ENCODE data around the gene HMX1.

The HMX1 gene

GRCh38 chr4:8906991-8907595 lies 35.5 kb upstream of the HMX1 start:
- H3K4me3 ChIP-seq (ENCODE audit: low read depth, low read length): no peak overlapping the region
- H3K36me3 ChIP-seq: no peaks in the 10 kb centered on the region
- peaks cover 6% of the 10 kb centered on the region for H3K9me3 ChIP-seq (ENCODE audit: severe bottlenecking)
- no peaks in the 10 kb centered on the region for H3K27me3 ChIP-seq (ENCODE audit: insufficient read depth, low read depth, severe bottlenecking)
- DNase-seq: peak; percentile 3
- H3K27ac ChIP-seq: no peak overlapping the region
- TF ChIP-seq CTCF (IDR thresholded peaks at IDR 0.05; ENCODE audit: low read depth, low read length): no peak

GRCh38 chr4:8906668-8906970 lies 35.0 kb upstream of the HMX1 start:
- peaks cover 11% of the 10 kb centered on the region for H3K9me3 ChIP-seq (ENCODE audit: severe bottlenecking)
- DNase-seq: peak; percentile 7
- no peak for TF ChIP-seq CTCF (IDR thresholded peaks at IDR 0.05; ENCODE audit: low read depth, low read length)
- H3K27ac ChIP-seq: no peak overlapping the region
- H3K4me3 ChIP-seq (ENCODE audit: low read depth, low read length): no peak overlapping the region
- H3K36me3 ChIP-seq: no peaks in the 10 kb centered on the region
- H3K27me3 ChIP-seq (ENCODE audit: insufficient read depth, low read depth, severe bottlenecking): no peaks in the 10 kb centered on the region

GRCh38 chr4:8905773-8906667 lies 34.4 kb upstream of the HMX1 start:
- peak; percentile 6 for DNase-seq
- Histone ChIP-seq H3K9me3 (ENCODE audit: severe bottlenecking) (peaks cover 17% of the 10 kb centered on the region), H3K36me3 (no peaks in the 10 kb centered on the region), H3K27me3 (ENCODE audit: insufficient read depth, low read depth, severe bottlenecking) (no peaks in the 10 kb centered on the region), H3K27ac (no peak overlapping the region), H3K4me3 (ENCODE audit: low read depth, low read length) (no peak overlapping the region)
- TF ChIP-seq CTCF (IDR thresholded peaks at IDR 0.05; ENCODE audit: low read depth, low read length): no peak

- Histone ChIP-seq H3K27me3 (ENCODE audit: insufficient read depth, low read depth, severe bottlenecking) (no peaks in the 10 kb centered on the region), H3K36me3 (no peaks in the 10 kb centered on the region), H3K27ac (no peak overlapping the region), H3K4me3 (ENCODE audit: low read depth, low read length) (no peak overlapping the region), H3K9me3 (ENCODE audit: severe bottlenecking) (peaks cover 24% of the 10 kb centered on the region)
- peak; percentile 4 for DNase-seq
- TF ChIP-seq CTCF (IDR thresholded peaks at IDR 0.05; ENCODE audit: low read depth, low read length): no peak
These were observed 33.7 kb upstream of the HMX1 start for GRCh38 chr4:8905226-8905772.

- H3K9me3 ChIP-seq (ENCODE audit: severe bottlenecking): peaks cover 24% of the 10 kb centered on the region
- no peak overlapping the region for H3K27ac ChIP-seq
- no peaks in the 10 kb centered on the region for H3K27me3 ChIP-seq (ENCODE audit: insufficient read depth, low read depth, severe bottlenecking)
- no peak for TF ChIP-seq CTCF (IDR thresholded peaks at IDR 0.05; ENCODE audit: low read depth, low read length)
- no peaks in the 10 kb centered on the region for H3K36me3 ChIP-seq
- DNase-seq: peak; percentile 2
- no peak overlapping the region for H3K4me3 ChIP-seq (ENCODE audit: low read depth, low read length)
These were observed 33.0 kb upstream of the HMX1 start for GRCh38 chr4:8904666-8905065.
